ENCODE data around the gene EPB41L4A.

DNA sequence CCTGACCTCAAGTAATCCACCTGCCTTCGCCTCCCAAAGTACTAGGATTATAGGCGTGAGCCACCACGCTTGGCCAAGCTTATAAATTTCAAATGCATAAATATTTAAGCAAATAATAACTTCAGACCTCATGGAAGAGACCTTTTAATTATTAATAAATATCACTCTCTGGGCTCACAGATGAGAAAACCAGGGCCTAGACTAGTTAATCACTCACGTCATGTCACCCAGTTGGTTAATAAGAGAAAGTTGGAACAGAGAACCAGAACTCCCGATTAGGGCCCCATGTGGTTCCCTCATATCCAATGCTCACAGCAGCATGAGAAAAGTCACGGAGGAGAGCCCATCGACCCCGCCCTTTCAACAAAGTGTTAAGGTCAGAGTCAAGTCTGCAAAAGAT, 79.3 kb downstream of the EPB41L4A start:
- TF ChIP-seq, protein P1, sequence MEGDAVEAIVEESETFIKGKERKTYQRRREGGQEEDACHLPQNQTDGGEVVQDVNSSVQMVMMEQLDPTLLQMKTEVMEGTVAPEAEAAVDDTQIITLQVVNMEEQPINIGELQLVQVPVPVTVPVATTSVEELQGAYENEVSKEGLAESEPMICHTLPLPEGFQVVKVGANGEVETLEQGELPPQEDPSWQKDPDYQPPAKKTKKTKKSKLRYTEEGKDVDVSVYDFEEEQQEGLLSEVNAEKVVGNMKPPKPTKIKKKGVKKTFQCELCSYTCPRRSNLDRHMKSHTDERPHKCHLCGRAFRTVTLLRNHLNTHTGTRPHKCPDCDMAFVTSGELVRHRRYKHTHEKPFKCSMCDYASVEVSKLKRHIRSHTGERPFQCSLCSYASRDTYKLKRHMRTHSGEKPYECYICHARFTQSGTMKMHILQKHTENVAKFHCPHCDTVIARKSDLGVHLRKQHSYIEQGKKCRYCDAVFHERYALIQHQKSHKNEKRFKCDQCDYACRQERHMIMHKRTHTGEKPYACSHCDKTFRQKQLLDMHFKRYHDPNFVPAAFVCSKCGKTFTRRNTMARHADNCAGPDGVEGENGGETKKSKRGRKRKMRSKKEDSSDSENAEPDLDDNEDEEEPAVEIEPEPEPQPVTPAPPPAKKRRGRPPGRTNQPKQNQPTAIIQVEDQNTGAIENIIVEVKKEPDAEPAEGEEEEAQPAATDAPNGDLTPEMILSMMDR (IDR thresholded peaks at IDR 0.05): no peak
- no peak for TF ChIP-seq ZFX (IDR thresholded peaks at IDR 0.05; ENCODE audit: borderline replicate concordance)
